ENCODE data around the gene CXCR2.
"Not testable (repeated sequence)": the region's sequence is repeated elsewhere in the genome, so short reads cannot be mapped to it uniquely, and the experiment has no call there.

The CXCR2 gene

DNA sequence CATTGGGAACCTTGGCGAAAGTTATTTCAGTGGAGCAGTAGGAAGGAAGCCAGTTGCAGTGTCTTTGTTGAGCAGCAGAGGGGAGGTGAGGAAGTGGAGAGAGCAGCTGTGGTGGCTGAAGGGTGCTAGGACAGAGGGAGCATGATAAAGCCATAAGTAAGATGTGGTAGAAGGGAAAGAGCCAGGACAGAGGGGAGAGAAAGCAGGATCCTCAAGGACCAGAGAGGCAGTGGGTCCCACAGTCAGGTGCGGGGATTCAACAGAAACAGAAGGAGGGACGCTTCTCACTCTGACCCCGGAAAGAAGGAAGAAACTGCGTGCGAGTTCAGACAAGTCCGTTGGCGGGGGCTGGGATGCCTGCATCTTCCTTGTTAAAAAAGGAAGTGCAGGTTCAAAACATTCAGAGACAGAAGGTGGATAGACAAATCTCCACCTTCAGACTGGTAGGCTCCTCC lies at the start of gene CXCR2:
CXCR2 (plus strand) TSS at position 403 of the 455 bp plus-strand sequence. CDS start 8,774 bp downstream, outside the sequence.
- DNase-seq: no peak

DNA sequence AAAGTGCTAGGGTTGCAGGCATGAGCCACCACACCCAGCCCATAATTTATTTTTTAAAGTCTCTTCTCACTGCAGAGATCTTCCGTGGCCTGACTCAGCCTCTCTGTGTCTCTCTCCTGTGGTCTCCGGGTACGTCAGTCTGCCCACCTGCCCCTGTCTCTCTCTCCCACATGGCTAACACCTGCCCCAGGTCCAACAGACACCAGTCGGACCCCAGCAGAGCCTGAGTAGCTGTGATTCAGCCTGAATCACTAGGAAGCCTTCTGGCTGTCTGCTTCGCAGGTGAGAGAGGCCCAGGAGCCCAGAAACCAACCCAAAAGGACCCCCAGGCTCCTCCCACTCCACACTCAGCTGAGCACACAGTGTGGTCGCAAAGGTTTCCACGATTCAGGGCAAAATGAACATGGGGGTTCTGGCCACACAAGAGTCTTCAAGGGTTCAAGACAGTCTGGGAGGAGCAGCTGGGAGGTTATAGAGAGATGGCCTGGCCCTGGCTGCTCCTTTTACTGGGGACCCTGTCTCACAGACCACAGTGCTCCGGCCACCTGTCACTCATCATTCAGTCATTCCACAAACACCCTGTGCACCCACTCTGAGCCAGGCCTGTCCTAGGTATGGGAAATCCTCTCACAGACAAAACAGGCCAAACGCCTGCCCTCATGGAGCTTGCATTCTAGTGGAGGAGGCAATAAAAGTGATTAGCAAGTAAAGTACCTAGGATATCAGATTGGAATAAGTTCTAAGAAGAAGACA lies 48.2 kb upstream of the CXCR2 start:
- no peak for DNase-seq

DNA sequence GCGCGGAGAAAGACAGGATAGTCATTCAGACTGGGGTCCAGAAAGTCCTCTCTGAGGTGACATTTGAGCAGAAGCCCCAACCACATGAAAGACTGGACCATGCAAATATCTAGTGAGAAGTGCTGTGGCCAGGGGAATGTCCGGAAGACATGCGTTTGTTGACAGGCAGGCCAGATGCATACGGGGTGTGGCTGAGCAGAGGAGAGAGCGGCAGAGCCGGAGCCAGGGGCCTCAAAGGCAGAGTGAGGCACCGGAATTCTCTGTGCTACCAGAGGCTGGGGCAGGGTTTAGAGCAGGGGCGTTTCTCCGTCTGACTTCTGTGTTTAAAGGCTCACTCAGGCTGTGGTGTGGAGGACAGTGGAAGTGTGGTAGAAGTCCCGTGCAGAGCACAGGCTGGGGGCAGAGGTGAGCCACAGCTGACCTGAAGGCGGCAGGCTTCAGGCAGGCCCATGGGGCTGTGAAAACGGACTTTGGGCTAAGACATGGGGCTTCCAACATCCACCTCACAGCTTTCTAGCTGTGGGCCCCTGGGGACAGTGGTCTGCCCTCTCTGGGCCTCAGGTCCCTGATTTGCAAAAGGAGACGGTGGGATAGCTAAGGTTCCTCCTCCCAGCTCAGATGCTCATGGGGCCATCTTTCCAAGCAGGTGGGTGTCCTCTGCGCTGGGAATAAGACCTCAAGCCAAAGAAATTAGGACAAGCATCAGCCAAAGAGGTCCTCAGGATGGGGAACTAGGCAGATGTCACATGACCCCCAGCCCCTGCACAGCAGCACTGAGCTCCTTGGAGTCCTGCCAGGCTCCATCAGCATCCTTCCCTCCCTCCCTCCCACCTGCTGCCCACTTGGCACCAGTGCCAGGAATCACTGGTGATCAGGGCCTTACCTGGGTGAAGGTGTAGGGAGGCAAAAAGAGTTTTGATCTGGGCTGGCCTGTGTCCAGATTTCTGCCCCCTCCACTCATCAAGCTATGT lies 45.6 kb upstream of the CXCR2 start:
- no peak for DNase-seq

- DNase-seq: no peak
These were observed 44.8 kb upstream of the CXCR2 start for GRCh38 chr2:218081063-218081462.

- DNase-seq: no peak
These were observed 44.1 kb upstream of the CXCR2 start for GRCh38 chr2:218081695-218082094.

GRCh38 chr2:218082586-218083351 lies 43.1 kb upstream of the CXCR2 start:
- DNase-seq: no peak

GRCh38 chr2:218083352-218083676 lies 42.5 kb upstream of the CXCR2 start:
- no peak for DNase-seq

DNA sequence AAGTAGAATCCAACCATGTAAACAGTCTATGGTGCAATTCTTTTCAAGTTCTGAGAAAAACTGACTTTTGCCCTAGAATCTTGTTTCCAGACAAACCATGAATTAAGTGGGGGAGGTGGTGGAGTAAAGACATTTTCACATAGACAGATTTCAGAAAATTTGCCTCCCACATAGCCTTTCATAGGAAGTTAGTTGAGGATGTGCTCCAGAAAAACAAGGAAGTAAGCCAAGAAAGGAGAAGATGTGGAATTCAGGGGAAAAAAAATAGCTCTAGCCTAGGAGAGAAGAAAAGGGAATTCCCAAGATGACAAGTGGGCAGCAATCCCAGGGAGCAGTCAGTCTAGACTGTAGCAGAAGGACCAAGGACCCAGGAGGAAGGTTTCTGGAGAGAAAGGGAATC lies 39.4 kb upstream of the CXCR2 start:
- DNase-seq: no peak

DNA sequence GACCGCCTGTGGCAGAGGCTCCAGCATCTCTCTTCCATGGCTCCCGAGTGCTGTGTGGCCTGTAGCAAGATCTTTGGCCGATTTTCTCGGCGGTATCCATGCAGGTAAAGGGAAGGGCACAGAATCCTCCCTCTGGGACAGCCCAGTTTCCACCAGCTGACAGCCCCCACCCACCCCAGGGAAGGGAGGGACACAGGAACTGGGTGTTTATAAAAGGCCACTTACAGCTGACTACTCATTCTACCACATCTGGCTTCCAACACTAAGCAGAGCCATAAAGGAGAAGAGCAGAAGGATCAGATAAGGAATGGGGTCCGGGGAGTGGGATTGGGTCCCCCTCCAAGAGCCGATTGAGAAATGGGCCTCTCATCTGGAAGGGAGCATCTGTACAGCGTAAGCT lies 36.6 kb upstream of the CXCR2 start:
- DNase-seq: no peak

GRCh38 chr2:218091746-218092145 lies 34.1 kb upstream of the CXCR2 start:
- DNase-seq: no peak

DNA sequence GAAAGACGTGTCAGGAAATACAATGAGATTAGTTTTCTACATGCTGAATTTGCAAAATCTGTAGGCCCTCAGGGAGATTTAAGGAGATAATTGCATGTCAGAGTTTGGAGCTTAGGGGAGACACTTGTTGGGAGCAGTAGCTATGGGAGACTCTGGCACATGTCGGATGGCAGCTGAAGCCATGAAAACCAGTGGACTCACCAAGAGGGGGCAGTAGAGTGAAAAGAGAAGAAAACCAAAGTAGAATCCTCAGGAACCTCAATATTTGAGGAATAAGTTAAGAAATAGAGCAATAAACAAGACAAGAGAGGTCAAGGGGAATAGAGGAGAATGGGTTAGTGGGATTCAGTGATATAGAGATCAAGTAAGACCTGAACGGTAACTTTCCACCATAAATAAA lies 31.9 kb upstream of the CXCR2 start:
- DNase-seq: no peak

GRCh38 chr2:218095853-218096252 lies 30.0 kb upstream of the CXCR2 start:
- DNase-seq: no peak

- no peak for DNase-seq
These were observed 27.9 kb upstream of the CXCR2 start for GRCh38 chr2:218097975-218098374.

- DNase-seq: not testable (repeated sequence)
These were observed 17.0 kb upstream of the CXCR2 start for GRCh38 chr2:218108834-218109233.

GRCh38 chr2:218121789-218122188 lies 4.0 kb upstream of the CXCR2 start:
- not testable (repeated sequence) for DNase-seq

DNA sequence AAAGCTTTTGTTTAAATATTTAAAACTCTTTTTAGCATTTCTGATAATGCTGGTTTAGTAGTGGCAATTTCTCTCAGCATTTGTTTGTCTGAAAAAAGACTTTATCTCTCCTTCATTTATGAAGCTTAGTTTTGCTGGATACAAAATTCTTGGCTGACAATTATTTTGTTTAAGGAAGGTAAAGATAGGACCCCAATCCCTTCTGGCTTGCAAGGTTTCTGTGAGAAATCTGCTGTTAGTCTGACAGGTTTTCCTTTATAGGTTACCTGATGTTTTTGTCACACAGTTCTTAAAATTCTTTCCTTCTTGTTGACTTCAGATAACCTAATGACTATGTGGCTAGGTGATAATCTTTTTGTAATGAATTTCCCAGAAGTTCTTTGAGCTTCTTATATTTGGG lies 3.5 kb upstream of the CXCR2 start:
- not testable (repeated sequence) for DNase-seq

DNA sequence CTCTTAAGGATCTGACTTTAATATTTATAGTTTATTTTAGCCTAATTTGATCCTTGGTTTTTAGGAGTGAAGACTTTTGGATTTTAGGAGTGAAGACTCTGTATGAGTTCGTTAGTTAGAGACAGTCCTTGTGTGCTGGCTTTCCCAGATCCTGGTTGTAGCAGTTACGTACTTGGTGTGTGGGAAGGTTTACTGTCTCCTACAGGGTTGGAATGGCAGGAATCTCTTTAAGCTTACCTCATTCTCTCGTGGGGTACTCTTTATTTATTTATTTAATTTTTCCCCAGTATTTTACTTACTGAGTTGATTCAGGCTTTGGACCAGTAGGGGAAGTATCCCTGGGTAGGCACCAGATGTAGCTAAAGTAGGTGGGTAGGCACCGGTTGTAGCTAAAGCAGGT lies 1.8 kb upstream of the CXCR2 start:
- no peak for DNase-seq

- DNase-seq: no peak
These were observed 733 bp upstream of the CXCR2 start for GRCh38 chr2:218125095-218125494.

GRCh38 chr2:218127929-218128455 lies 2.2 kb downstream of the CXCR2 start:
- DNase-seq: no peak

DNA sequence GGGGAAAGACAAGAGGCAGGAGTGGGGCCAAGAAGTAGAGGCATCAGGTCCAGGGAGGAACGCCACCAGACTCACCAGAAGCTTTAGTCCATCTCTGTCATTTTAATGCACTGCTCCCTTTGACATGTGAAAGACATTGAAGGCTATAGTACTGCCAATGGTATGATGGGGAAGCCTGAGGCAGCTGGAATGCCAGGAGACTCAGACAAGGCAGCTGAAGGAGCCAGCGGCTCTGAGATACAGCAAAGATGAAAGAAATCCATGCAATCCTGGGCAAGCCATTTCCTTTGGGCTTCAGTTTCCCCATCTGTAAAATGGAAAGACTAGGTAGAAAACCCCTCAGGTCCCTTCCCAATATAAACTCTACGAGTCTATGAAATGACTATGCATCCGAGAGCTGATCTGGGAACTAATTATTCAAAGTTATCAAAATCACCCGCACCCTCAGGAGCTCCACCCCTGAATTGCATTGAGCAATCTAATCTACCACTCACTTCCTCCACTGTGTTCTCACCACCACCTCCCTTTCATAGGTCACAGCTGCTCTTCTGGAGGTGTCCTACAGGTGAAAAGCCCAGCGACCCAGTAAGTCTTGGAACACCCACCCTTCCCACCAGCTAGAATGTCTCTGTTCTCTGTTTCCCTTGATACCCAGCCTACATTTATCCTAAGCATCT lies 3.1 kb downstream of the CXCR2 start:
- no peak for DNase-seq

DNA sequence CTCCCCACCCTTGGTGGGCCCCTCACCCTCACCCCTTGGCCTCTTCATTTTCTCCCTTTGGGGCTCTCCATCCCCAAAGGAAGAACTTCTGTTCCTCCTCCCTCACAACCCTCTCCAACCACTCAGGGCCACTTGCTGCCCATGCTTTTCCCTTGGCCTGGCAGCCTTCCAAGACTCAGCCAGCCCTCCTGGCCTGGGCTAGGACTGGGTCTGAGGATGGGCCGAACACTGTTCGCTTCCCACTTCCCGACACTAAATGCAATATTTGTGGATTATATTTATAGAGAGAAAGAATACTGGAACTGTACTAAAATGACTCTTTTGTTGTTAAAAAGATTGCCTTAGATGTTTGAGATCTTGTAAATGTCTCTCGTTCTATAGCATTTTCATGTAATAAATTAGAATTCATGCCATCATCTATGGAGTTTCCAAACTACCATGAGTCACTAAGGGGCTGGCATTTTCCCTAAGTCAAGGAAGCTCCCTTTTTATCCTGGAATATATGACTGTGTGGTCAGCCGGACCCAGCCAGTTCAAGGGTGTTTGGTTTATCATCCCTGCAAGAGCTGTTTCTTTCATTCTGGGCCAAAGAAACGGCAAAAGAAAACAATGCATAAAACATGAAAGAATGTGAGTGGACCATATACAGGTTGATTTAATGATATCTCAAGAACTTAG lies 3.8 kb downstream of the CXCR2 start:
- no peak for DNase-seq

DNA sequence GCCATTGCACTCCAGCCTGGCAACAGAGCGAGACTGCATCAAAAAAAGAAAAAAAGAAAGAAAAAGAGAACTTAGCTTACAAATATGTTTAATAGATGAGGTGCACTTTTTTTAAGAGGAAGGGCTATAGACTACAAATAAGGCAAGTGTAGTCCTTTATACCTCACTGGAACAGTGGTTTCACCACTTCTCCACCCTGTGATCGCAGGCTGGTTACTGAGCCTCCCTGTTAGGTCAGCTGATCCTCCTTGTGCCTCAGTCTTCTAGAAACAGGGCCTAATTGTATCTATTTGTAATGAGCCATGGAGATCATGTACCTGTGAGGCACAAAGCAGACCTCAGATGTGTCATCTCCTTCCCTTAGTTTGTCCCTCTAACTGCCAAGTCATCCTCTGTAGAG lies 4.5 kb downstream of the CXCR2 start:
- DNase-seq: no peak

Data from stimulated activated CD4-positive, alpha-beta T cell treated with anti-CD3 and anti-CD28 coated beads, Interleukin-2, amount 100 ng/mL, for 24 hours (primary cell).